K562 (cell line): ENCODE measurements around the gene SMIM21. TPM values are rescaled to one million over a fixed set of nuclear protein-coding genes. Genes with fewer than 3 reads are reported as not detected.

ENCODE experiments used
- ATAC-seq: fragments of 200-7000 bp; cut with Tn5 transposase; 3 replicates; pipeline ENCODE4 v1.9.1; 2020; ENCODE audit warnings: moderate library complexity
- BruUV-seq: library from RNA; stranded (reverse); fragments of 400-500 nt; replicated peaks from 2 replicates; lab custom pipeline; 2021; lab: Mats Ljungman, UMichigan
- CTCF ChIA-PET: fragments of 300-600 bp; formaldehyde crosslinking; extraction: SDS; loops from one replicate; lab custom pipeline; 2021; ENCODE audit warnings: low intra/inter-chr PET ratio; lab: Yijun Ruan, JAX
- POLR2A ChIA-PET: fragments of 300-600, 350-650 bp; sonication (Branson Sonifier 250); formaldehyde crosslinking; extraction: SDS; loops from one replicate; lab custom pipeline; 2021; ENCODE audit warnings: antibody characterized with exemption, inconsistent platforms; lab: Yijun Ruan, JAX
- DNase-seq, 4 experiments: peaks; one replicate each; pipeline versions ENCODE4 v3.0.0 to v3.0.0-alpha.2; 2011 to 2018; ENCODE audit warnings: low spot score in 3 of 4, mixed read lengths in 3 of 4; ENCODE audit errors: extremely low read depth in 1 of 4
- FAIRE-seq: peaks from 2 replicates; lab custom pipeline; 2011; peaks lifted over from hg19 to GRCh38; lab: Jason Lieb, UNC
- H2AFZ ChIP-seq: 2 replicates; pipeline ENCODE4 v1.6.0; 2011; ENCODE audit warnings: low read depth, low read length, control low read depth, inconsistent platforms
- H3K27ac ChIP-seq: fragments of 200-600 bp; 3 replicates; pipeline ENCODE4 v1.8.0; 2011; ENCODE audit warnings: low read depth, mild to moderate bottlenecking, control low read depth, inconsistent platforms, low read length, moderate library complexity, mixed read lengths; ENCODE audit errors: extremely low read depth
- H3K27me3 ChIP-seq, 2 experiments: fragments of 300-600 bp in 1 of 2; 2 replicates in 1 of 2; 3 replicates in 1 of 2; pipeline versions ENCODE4 v1.6.0 to v1.8.0; 2011; ENCODE audit warnings: inconsistent platforms in 2 of 2, low read length in 2 of 2, mild to moderate bottlenecking in 1 of 2, mixed read lengths in 1 of 2, moderate library complexity in 1 of 2; ENCODE audit not compliant: control insufficient read depth in 2 of 2, insufficient read depth in 2 of 2
- H3K36me3 ChIP-seq: fragments of 300-600 bp; 3 replicates; pipeline ENCODE4 v1.8.0; 2011; ENCODE audit warnings: mild to moderate bottlenecking, low read length, inconsistent platforms; ENCODE audit not compliant: control insufficient read depth, insufficient read depth
- H3K4me1 ChIP-seq, 2 experiments: fragments of 200-600 bp in 1 of 2; replicated peaks in 1 of 2; 2 replicates in 1 of 2; 3 replicates in 1 of 2; pipeline versions ENCODE4 v1.5.1 to v1.8.0; 2011; ENCODE audit warnings: inconsistent platforms in 2 of 2, low read length in 2 of 2, mild to moderate bottlenecking in 1 of 2, mixed read lengths in 1 of 2, moderate library complexity in 1 of 2; ENCODE audit not compliant: control insufficient read depth in 2 of 2, insufficient read depth in 2 of 2
- H3K4me2 ChIP-seq: 2 replicates; pipeline ENCODE4 v1.6.1; 2011; ENCODE audit warnings: low read length, control low read depth, inconsistent platforms, mixed read lengths; ENCODE audit not compliant: insufficient read depth
- H3K4me3 ChIP-seq: fragments of 200-600 bp; sonication (generic), shearing (Covaris generic); 2 replicates; pipeline ENCODE4 v1.5.1; 2016; ENCODE audit warnings: control low read depth, inconsistent platforms
- H3K79me2 ChIP-seq: fragments of 200-600 bp; 3 replicates; pipeline ENCODE4 v1.8.0; 2011; ENCODE audit warnings: low read length, inconsistent platforms; ENCODE audit not compliant: control insufficient read depth, insufficient read depth
- H3K9ac ChIP-seq, 2 experiments: 2 replicates each; pipeline versions ENCODE4 v1.6.0 to v1.6.1; 2011; ENCODE audit warnings: low read depth in 2 of 2, low read length in 2 of 2, control low read depth in 1 of 2, inconsistent platforms in 1 of 2, mild to moderate bottlenecking in 1 of 2, mixed read lengths in 1 of 2; ENCODE audit not compliant: insufficient read depth in 1 of 2
- H3K9me1 ChIP-seq: one replicate; pipeline ENCODE4 v1.6.0; 2011; ENCODE audit warnings: inconsistent platforms, mild to moderate bottlenecking, low read length, moderate library complexity; ENCODE audit not compliant: control insufficient read depth, insufficient read depth
- H3K9me3 ChIP-seq: replicated peaks from 2 replicates; pipeline ENCODE4 v1.5.1; 2011; ENCODE audit warnings: low read depth, low read length, inconsistent platforms; ENCODE audit not compliant: control insufficient read depth, insufficient read depth
- H4K20me1 ChIP-seq: replicated peaks from 2 replicates; pipeline ENCODE4 v1.6.1; 2011; ENCODE audit warnings: low read length, inconsistent platforms, mixed read lengths; ENCODE audit not compliant: control insufficient read depth, insufficient read depth
- C11orf30 ChIP-seq: fragments of 450-650 bp; IDR thresholded peaks from 2 replicates; pipeline ENCODE4 v1.6.1; 2016; ENCODE audit warnings: low read depth, mild to moderate bottlenecking
- IFI16 ChIP-seq: fragments of 250-450 bp; sonication (Bioruptor Pico); IDR thresholded peaks from 2 replicates; pipeline ENCODE4 v2.1.2; 2022; ENCODE audit warnings: mild to moderate bottlenecking, inconsistent platforms
- MAFG ChIP-seq: fragments of 450-650 bp; conservative IDR thresholded peaks from 2 replicates; pipeline ENCODE4 v1.6.1; 2016; ENCODE audit warnings: missing genetic modification characterization, missing compliant biosample characterization
- MECOM ChIP-seq: fragments of 250-450 bp; sonication (Bioruptor Pico); IDR thresholded peaks from 2 replicates; pipeline ENCODE4 v1.8.0; 2022; ENCODE audit warnings: inconsistent platforms
- NFE2L1 ChIP-seq: fragments of 450-650 bp; IDR thresholded peaks from 2 replicates; pipeline ENCODE4 v1.6.1; 2016; ENCODE audit warnings: missing genetic modification characterization, low read depth, mild to moderate bottlenecking, missing compliant biosample characterization, moderate library complexity, borderline replicate concordance
- SP2 ChIP-seq: IDR thresholded peaks from 2 replicates; pipeline ENCODE4 v1.6.1; 2011; ENCODE audit warnings: mild to moderate bottlenecking, low read depth, low read length, moderate library complexity; ENCODE audit not compliant: poor library complexity, severe bottlenecking; ENCODE audit errors: extremely low read depth
- YBX1 ChIP-seq: fragments of 450-650 bp; IDR thresholded peaks from 2 replicates; pipeline ENCODE4 v1.7.1; 2016; ENCODE audit warnings: mild to moderate bottlenecking
- ZKSCAN8 ChIP-seq: fragments of 200-800 bp; sonication (Bioruptor generic); IDR thresholded peaks from 2 replicates; pipeline ENCODE4 v1.6.1; 2016; ENCODE audit warnings: missing genetic modification characterization, missing compliant biosample characterization
- ZNF175 ChIP-seq: fragments of 200-800 bp; sonication (Bioruptor generic); IDR thresholded peaks from 2 replicates; pipeline ENCODE4 v1.6.1; 2016; ENCODE audit warnings: low read depth, mild to moderate bottlenecking, missing genetic modification characterization, missing compliant biosample characterization
- ZNF41 ChIP-seq: fragments of 250-450 bp; sonication (Bioruptor Pico); conservative IDR thresholded peaks from 2 replicates; pipeline ENCODE4 v1.4.0; 2020; ENCODE audit warnings: mild to moderate bottlenecking
- ZNF780A ChIP-seq: fragments of 250-450 bp; sonication (Bioruptor Pico); IDR thresholded peaks from 2 replicates; pipeline ENCODE4 v1.5.0; 2021; ENCODE audit warnings: mild to moderate bottlenecking
- whole genome bisulfite sequencing: fragments of 100-300 bp; shearing (Covaris generic); methylation state at CpG from one replicate; pipeline ENCODE4 v1.1.6; 2016; ENCODE audit warnings: low coverage, mixed read lengths; ENCODE audit not compliant: insufficient coverage; ENCODE audit errors: missing lambda C conversion rate; 5-methylcytosine and 5-hydroxymethylcytosine counted together
- in situ Hi-C: fragments of 300-500 bp; cut with MboI; formaldehyde crosslinking; loops from 4 replicates; pipeline ENCODE4 v1.15.0; 2018; ENCODE audit warnings: inconsistent platforms, mixed read lengths
- intact Hi-C: fragments of 100-400 bp; cut with micrococcal nuclease; formaldehyde crosslinking; loops from 2 replicates; pipeline ENCODE4 v1.14.2; 2022
- polyA plus RNA-seq, 8 experiments: library from polyadenylated mRNA; depleted of rRNA in 4 of 8; stranded (reverse) in 5 of 8; unstranded in 3 of 8; fragments of >200 nt; fragmentation: Nextera tagmentation in 2 of 8; fragmentation: Illumina TruSeq in 1 of 8; extraction: Ambion mirVana in 2 of 8; extraction: Trizol in 1 of 8; gene quantifications; 2 replicates each; pipeline versions ENCODE4 v1.2.1 to v1.2.3, GENCODE V29; 2011 to 2014; ENCODE audit warnings: inconsistent platforms in 1 of 8, missing spikeins in 1 of 8
- total RNA-seq, 7 experiments: library from RNA; depleted of rRNA in 6 of 7; stranded (reverse); fragments of >200 nt in 6 of 7; fragmentation: Illumina TruSeq in 2 of 7; extraction: Trizol in 2 of 7; gene quantifications; 2 replicates each; pipeline versions ENCODE4 v1.2.1 to v1.2.3, GENCODE V29; 2011 to 2021; ENCODE audit warnings: low replicate concordance in 1 of 7
- TF ChIP-seq, protein P1 (sequence below): fragments of 250-450 bp; sonication (Bioruptor Pico); IDR thresholded peaks from 2 replicates; pipeline ENCODE4 v1.8.0; 2022; ENCODE audit warnings: moderate library complexity, mild to moderate bottlenecking, inconsistent platforms
- TF ChIP-seq, protein P2 (sequence below): fragments of 250-450 bp; sonication (Bioruptor Pico); IDR thresholded peaks from 2 replicates; pipeline ENCODE4 v1.8.0; 2022; ENCODE audit warnings: inconsistent platforms, mild to moderate bottlenecking, moderate library complexity, borderline replicate concordance
- TF ChIP-seq, protein P3 (sequence below): fragments of 450-650 bp; formaldehyde crosslinking; IDR thresholded peaks from 2 replicates; pipeline ENCODE4 v1.4.0; 2020; ENCODE audit warnings: mild to moderate bottlenecking, mixed read lengths

Gene SMIM21
- total and polyA plus RNA-seq, 9 of the 15 experiments (the other 6 are each of a cell fraction or from before 2014, with no cell fraction given): not detected

DNA sequence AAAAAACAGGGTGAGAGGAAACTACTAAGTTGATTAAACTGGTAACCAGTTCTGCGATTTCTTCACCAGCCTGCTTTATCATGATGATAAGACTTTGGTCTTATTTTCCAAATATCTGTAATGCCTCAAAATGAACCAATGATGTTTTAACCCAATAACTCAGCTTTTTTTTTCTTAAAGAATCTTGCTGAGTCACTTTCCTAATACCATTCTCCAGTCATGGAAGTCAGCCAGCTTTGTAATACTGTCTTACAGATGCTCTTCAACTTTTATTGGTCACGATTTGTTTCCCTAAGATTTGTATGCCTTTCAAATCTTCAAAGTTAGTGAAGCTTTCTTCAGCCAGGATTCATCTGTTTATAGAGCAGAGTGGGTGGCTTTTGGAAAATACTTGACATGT lies 47.7 kb upstream of the SMIM21 start:
- Histone ChIP-seq H3K4me3 (no peak overlapping the region), H3K36me3 (no peaks in the 10 kb centered on the region), H3K9me1 (no peaks in the 10 kb centered on the region), H4K20me1 (no peaks in the 10 kb centered on the region), H3K27ac (no peak overlapping the region), H3K9me3 (no peaks in the 10 kb centered on the region), H3K4me1 (no peaks in the 10 kb centered on the region), H2AFZ (no peak overlapping the region), H3K4me2 (no peak overlapping the region), H3K9ac (no peak overlapping the region), H3K79me2 (no peaks in the 10 kb centered on the region), H3K27me3 (no peaks in the 10 kb centered on the region)
- DNase-seq (no peak), FAIRE-seq (no peak), ATAC-seq (no peak)
- ChIA-PET CTCF (no interaction called here), POLR2A (no interaction called here)
- TF ChIP-seq MAFG (tag) (peak; percentile 61), IFI16 (CRISPR knock-in tag) (no peak), ZNF780A (no peak), C11orf30 (peak; percentile 21; the same call in 1 of the 2 replicates), NFE2L1 (tag) (peak; percentile 23; the same call in 1 of the 2 replicates)
- TF ChIP-seq, protein P1, sequence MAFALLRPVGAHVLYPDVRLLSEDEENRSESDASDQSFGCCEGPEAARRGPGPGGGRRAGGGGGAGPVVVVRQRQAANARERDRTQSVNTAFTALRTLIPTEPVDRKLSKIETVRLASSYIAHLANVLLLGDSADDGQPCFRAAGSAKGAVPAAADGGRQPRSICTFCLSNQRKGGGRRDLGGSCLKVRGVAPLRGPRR (CRISPR knock-in tag): no peak
- in situ Hi-C loops: loop anchor here (25.0 kb wide), 1 partner anchor 813 kb away; no protein-coding TSS in a partner anchor
- no TSS peak for BruUV-seq
- WGBS: 0% methylated on average over 2 of the region's 2 CpGs
- intact Hi-C loops: loop anchor here (5.0 to 10.0 kb wide), 3 partner anchors 310 to 823 kb away; no protein-coding TSS in a partner anchor

DNA sequence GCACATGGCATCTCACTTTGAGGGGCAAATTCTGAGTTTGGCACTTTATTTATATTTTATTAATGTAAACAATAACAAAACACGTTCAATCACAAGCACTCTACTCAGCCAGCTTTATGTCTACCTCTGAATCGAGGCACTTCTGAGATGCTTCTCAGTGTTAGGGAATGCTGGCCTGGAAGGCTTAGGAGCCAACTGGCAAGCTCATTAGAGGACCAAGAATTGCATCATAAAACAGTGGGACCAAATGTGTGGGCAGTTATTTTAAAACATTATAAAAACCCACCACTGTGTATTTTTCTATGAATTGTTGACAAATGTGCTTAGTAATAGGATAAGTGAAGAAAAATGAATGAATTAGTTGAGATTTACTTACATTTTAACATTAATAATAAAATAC lies 46.8 kb upstream of the SMIM21 start:
- intact Hi-C loops (loop anchor here (10.0 kb wide), 2 partner anchors 310 to 580 kb away; no protein-coding TSS in a partner anchor), in situ Hi-C loops (no loop called here)
- no peak for DNase-seq
- no peak overlapping the region for H3K4me3 ChIP-seq
- H3K79me2 ChIP-seq: no peaks in the 10 kb centered on the region
- H2AFZ ChIP-seq: no peak overlapping the region
- no TSS peak for BruUV-seq
- CTCF ChIA-PET: no interaction called here
- no peak overlapping the region for H3K27ac ChIP-seq
- no peaks in the 10 kb centered on the region for H3K36me3 ChIP-seq
- H3K4me1 ChIP-seq: no peaks in the 10 kb centered on the region
- H3K27me3 ChIP-seq: no peaks in the 10 kb centered on the region
- no peaks in the 10 kb centered on the region for H3K9me1 ChIP-seq
- no peak overlapping the region for H3K9ac ChIP-seq
- WGBS: 6% methylated on average over 2 of the region's 2 CpGs
- no peak for ATAC-seq
- no peaks in the 10 kb centered on the region for H4K20me1 ChIP-seq
- H3K9me3 ChIP-seq: no peaks in the 10 kb centered on the region
- H3K4me2 ChIP-seq: no peak overlapping the region
- POLR2A ChIA-PET: no interaction called here
- no peak for FAIRE-seq
- TF ChIP-seq ZKSCAN8 (CRISPR knock-in tag) (no peak), MECOM (no peak), ZNF41 (CRISPR knock-in tag) (no peak), ZNF175 (CRISPR knock-in tag) (no peak), SP2 (no peak), YBX1 (no peak)
- TF ChIP-seq, protein P2, sequence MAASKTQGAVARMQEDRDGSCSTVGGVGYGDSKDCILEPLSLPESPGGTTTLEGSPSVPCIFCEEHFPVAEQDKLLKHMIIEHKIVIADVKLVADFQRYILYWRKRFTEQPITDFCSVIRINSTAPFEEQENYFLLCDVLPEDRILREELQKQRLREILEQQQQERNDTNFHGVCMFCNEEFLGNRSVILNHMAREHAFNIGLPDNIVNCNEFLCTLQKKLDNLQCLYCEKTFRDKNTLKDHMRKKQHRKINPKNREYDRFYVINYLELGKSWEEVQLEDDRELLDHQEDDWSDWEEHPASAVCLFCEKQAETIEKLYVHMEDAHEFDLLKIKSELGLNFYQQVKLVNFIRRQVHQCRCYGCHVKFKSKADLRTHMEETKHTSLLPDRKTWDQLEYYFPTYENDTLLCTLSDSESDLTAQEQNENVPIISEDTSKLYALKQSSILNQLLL: no peak
- TF ChIP-seq, protein P3, sequence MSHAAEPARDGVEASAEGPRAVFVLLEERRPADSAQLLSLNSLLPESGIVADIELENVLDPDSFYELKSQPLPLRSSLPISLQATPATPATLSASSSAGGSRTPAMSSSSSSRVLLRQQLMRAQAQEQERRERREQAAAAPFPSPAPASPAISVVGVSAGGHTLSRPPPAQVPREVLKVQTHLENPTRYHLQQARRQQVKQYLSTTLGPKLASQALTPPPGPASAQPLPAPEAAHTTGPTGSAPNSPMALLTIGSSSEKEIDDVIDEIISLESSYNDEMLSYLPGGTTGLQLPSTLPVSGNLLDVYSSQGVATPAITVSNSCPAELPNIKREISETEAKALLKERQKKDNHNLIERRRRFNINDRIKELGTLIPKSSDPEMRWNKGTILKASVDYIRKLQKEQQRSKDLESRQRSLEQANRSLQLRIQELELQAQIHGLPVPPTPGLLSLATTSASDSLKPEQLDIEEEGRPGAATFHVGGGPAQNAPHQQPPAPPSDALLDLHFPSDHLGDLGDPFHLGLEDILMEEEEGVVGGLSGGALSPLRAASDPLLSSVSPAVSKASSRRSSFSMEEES (CRISPR knock-in tag): no peak
